ENCODE measurements around the gene ASIC2.

Gene ASIC2

DNA sequence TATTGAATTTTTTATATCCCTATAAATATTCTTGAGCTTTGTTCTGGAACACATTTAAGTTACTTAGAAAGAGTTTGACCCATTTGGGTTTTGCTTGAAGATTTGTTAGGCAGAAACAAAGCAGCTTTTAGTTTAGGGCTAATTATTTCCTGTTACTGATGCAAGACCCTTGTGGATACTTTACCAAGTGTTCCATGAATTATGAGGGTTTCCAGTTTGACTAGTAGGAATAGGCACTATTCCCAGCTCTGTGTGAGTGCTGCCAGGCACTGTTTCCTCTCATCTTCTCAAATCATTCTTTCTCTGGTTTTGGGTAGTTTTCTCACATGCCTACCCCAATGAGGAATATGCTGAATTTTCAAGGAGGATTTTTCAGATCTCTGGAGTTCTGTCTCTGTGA, 221.4 kb downstream of the ASIC2 start:
- no peak for DNase-seq (ENCODE audit: low read depth in 2 of 2)

DNA sequence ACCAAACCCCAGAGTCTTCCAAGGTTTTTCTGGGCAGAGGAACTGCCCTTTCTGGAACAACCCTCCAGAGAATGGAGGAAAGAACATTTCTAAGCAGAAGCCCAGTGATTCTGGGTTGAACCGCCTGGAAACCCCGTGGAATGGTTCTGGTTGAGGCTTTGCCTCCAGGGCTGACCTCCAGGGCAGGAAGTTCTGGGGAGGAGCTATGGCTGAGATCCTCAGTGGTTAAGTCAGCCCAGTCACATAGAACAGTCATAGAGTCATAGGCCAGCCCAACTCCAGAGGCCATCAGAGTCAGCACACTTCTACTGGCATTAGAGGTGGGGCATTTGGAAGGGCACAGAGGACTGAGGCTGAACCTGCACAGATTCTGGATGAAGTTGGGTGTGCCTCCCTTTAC, 235.5 kb downstream of the ASIC2 start:
- no peak for DNase-seq (ENCODE audit: low read depth in 2 of 2)

DNA sequence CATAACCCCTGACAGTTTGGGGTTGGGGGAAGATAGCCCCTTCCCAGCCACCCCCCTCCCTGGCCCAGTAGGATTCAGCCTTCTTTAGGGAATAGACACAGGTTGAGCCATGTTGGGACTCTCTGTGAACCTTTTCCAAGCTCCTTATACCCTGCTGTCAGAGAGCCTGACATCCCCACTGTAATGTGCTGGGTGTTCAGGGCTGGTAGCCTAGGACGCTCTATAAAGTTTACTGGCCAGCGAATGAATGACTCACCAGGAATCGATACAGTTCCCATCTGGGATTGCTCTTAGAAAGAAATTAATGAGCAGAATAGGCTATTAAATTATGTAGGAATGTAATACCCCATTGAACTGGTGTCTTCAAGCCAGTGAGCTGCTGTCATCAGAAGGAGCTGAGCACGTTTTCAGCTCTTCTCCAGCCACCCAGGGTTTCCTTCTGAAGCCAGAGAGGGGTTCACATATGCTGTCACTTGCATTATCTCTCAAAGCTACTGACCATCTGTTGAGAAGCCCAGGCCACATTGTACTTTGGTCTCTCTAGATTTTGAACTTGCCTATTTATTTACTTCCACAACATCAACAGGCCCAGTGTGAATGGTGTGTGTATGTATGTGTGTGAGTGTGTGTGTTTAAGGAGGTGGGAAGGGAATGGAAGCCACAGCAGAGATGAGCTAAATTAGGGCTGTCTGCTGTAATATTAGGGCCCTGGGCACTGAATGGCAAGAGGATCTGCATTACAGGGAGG, 236.5 kb downstream of the ASIC2 start:
- DNase-seq (ENCODE audit: low read depth in 2 of 2) = no peak

- no peak for DNase-seq (ENCODE audit: low read depth in 2 of 2)
Observed at GRCh38 chr17:33055746-33056145, 237.3 kb downstream of the ASIC2 start.

DNA sequence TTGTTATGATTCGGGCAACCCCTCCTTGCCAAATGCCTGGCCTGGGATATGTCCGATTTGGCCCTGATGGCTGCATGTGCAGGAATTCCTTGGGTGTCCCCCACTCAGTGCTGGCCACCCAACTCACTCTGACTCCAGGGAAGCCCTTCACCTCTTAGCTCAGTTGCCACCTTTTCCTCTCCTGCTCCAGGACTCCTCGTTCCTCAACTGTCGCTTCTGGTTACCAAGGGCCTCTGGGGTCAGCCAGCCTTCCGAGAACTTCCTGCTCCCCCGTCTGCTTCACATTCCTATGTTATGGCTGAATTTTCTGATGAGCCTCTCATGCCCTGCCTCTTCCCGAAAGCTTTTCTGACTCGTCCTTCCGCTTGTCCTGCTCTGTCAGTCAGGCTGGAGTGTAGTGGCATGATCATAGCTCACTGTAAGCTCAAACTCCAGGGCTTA, 237.9 kb downstream of the ASIC2 start:
- DNase-seq (ENCODE audit: low read depth in 2 of 2) = no peak

GRCh38 chr17:33054412-33054811, 238.7 kb downstream of the ASIC2 start:
- DNase-seq (ENCODE audit: low read depth in 2 of 2) = no peak

GRCh38 chr17:33053676-33054075, 239.4 kb downstream of the ASIC2 start:
- no peak for DNase-seq (ENCODE audit: low read depth in 2 of 2)

DNA sequence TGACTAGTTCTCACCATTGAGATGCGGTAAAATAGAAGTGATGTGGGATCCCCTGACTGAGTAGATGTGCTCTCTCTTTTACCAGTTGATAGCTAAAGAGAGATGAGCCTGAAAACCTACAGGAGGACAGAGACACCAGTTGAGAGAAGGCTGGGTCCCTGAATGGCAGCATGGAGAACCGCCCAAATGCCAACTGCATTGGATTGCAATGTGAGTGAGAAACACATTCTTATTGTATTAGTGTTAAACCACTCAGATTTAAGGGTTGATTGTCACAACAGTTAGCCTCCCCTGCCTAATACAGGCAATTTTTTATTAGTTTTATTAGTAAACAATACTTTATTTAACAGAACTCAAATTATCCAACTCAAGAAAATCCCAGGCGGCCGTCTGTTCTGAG, 240.2 kb downstream of the ASIC2 start:
- DNase-seq (ENCODE audit: low read depth in 2 of 2) = no peak

DNA sequence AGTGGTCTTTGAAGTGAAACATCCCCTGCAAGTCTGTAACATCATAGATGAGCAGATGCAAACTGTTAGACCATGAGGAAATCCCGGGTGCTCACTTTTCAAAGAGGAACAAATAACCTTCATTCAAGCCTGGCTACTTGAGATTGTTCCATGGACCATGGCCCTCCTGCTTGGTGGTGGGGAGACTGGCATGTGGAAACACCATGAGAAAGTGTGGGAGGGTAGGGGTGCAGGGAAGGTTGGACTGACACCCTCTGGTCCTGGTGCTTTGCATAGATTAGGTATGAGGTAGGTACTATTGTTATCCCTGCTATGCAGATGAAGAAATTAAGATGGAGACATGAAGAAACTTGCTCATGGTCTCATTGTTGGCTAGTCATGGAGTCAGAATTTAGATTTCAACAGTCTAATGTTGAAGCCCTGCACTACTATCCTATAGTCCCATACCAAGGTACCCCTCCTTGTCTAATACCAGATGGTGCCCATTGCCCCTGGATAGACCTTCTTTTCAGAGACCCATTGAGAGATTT, 242.4 kb downstream of the ASIC2 start:
- DNase-seq (ENCODE audit: low read depth in 2 of 2) = no peak

- DNase-seq (ENCODE audit: low read depth in 2 of 2) = no peak
Observed at GRCh38 chr17:33049781-33050414, 243.2 kb downstream of the ASIC2 start.

DNA sequence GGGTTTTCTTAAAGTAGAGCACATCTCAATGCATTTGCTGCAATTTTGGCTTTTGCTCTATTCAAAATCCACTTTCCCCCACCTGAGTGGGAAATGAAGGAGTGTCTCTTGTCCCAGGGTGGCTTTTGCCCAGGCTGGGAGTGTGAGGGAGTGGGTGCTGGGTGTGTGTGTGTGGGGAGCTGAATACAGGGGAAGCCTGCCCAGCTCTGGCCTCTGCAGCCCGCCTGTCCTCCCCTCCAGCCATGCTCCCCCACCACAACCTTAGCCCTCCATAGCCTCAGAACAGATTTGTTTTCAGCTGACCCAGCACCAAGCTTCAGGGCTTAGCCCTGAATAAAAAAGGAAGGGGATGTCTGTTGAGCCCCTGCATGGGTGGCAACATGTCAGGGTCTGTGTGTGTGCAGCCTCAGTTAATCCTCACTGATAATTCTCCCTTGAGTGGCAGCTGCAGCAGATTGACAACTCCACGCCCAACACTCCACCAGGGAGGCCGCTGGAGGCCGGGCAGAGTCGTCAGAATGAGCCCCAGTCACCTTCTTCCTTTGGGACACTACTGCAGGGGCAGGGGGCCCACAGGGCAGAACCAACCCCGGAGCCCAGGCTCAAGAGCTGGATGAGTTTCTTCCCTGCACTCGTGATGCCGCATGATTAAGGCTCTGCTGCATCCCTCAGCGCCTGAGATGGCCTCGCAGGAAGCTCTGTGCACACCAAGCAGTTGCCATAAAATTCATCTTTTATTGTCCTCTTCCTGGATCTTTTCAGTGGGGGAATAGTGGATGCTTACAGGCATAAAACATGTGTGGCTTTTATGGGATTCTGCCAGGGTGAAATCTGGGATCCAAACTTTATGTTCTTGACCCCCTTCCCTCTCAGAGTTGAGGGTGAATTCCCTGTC, 246.5 kb downstream of the ASIC2 start:
- no peak for DNase-seq (ENCODE audit: low read depth in 2 of 2)

DNA sequence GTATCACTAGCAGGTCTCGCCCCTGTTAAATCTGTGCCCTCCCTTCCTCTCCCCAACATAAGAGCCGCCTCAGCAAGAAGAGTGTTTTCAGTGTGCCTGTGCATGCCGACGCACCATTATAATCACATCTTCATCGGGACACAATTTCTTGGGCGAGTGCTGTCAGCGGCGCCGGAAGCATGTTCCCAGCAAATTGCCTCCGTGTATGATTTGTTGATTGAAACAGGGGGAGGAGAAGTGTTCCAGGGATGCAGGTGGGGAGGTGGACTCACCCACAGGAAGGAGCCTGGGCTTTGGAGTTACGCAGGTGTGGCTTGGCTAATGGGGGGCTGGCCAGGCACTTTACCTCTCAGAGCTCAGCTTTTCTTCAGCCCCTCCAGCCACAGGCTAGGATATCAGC, 247.9 kb downstream of the ASIC2 start:
- no peak for DNase-seq (ENCODE audit: low read depth in 2 of 2)

DNA sequence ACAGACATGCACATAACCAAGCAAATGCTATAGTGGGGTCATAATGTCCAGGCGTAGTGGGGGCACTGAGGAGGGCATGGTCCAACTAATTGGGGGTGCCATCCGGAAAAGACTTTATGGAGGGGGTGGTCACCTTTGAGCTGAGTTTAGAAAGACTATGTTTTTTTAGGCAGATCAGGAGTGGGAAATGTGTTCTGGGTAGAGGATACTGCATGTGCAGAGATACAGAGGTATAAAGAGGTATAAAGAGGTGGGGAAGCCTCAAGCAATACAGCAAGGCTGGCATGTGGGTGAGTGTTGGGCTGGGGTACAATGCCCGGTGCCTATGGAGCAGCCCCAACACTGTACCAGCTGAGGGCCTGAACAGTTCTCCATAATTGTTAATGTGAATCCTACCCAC, 248.3 kb downstream of the ASIC2 start:
- no peak for DNase-seq (ENCODE audit: low read depth in 2 of 2)

- DNase-seq (ENCODE audit: low read depth in 2 of 2) = no peak
Observed at GRCh38 chr17:33040461-33040860, 252.6 kb downstream of the ASIC2 start.

DNA sequence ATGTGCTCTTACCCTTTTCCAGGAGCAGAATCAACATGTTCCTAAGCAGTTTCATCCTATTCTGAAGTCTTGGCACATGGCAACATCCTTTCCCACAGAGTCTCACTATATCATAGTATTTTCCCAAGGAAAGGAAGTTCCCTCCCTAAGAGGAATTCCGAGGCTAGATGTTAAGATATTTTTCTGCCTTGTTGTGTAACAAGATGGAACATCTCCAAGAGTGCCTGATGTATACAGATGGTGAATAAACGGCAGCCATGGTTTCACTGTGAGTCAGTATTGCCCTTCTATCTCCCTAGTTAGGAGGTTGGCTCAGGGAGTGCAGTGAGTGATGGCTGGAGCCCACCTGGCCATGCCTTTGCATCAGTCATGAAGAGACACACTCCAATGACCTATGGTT, 253.2 kb downstream of the ASIC2 start:
- DNase-seq (ENCODE audit: low read depth in 2 of 2) = no peak

- DNase-seq (ENCODE audit: low read depth in 2 of 2) = no peak
Observed at GRCh38 chr17:33038740-33039139, 254.4 kb downstream of the ASIC2 start.

DNA sequence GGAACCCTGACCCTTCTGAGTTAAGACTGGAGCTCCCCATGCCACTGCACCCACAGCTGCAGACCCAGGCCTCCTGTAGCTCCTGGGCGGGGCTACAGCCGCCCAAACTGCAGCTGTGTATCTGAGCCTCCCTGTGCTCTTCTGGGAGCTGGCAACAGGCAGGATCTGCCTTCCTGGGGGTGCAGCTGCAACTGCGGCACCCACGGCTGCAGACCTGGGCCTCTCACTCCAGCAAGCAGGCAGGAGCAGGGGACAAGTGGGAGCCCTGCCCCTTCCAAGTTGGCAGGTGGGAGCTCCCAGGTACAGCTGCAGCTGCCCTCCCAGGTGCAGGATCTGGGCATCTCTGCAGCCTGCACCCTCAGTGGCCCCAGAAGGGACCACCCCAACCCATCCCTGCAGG, 259.9 kb downstream of the ASIC2 start:
- no peak for DNase-seq (ENCODE audit: low read depth in 2 of 2)

DNA sequence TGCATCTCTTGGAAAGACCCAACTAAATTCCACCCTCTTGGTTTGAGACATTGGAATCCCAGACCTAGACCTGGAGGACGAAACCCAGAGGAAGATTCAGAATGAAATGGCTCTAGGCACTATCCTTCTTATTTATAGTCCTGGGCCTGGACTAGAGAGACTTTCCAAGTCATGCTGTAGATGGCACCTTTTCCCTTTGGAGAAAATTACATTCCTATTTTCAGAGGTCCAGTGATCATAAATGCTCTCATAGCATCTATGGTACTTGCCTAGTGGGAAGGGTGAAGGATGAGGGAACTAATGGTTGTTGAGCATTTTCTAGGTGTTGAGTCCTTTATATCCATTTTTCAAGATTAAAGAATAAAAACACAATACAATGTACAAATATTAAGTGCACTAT, 264.3 kb downstream of the ASIC2 start:
- no peak for DNase-seq (ENCODE audit: low read depth in 2 of 2)

DNA sequence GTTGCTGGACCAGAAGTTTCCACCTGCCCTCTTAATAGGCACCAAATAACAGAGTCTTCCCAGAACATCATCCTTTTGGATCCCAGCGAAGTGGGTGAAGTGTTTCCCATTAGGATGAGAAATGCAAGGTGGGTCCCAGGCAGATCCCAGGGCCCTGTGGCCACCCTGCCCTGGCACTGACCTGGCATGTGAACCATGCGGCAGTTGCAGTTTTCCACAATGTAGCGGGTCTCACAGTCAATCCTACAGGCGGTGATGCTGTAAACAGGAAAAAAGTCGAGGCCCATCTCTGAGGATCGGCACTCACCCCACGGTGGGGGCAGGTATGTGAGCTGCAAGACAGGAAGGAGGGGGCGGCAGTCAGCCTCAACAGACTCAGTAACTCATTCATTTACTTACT, 265.0 kb downstream of the ASIC2 start:
- no peak for DNase-seq (ENCODE audit: low read depth in 2 of 2)

- no peak for DNase-seq (ENCODE audit: low read depth in 2 of 2)
Observed at GRCh38 chr17:33024688-33025486, 268.2 kb downstream of the ASIC2 start.

- no peak for DNase-seq (ENCODE audit: low read depth in 2 of 2)
Observed at GRCh38 chr17:33023790-33024189, 269.3 kb downstream of the ASIC2 start.

All from stimulated activated CD8-positive, alpha-beta memory T cell treated with anti-CD3 and anti-CD28 coated beads, Interleukin-7, amount 100 ng/mL, for 4 hours (primary cell).